IMR-90 (cell line): Measurements from ENCODE around the gene NELL1. TPM values are rescaled to one million over a fixed set of nuclear protein-coding genes. Genes with fewer than 3 reads are reported as not detected.

Source experiments
- ATAC-seq: fragments of 200-7000 bp; cut with Tn5 transposase; 2 replicates; pipeline ENCODE4 v1.9.1; 2020; ENCODE audit warnings: low read depth, mild to moderate bottlenecking, moderate library complexity
- BruUV-seq: library from RNA; stranded (reverse); fragments of 400-500 nt; replicated peaks from 2 replicates; lab custom pipeline; 2021; lab: Mats Ljungman, UMichigan
- CTCF ChIA-PET: fragments of 300-600 bp; formaldehyde crosslinking; extraction: SDS; loops from one replicate; lab custom pipeline; 2021; ENCODE audit warnings: antibody characterized with exemption; lab: Yijun Ruan, JAX
- POLR2A ChIA-PET: fragments of 300-600 bp; sonication (Branson Sonifier 250); formaldehyde crosslinking; loops from one replicate; lab custom pipeline; 2022; ENCODE audit warnings: antibody characterized with exemption; ENCODE audit not compliant: unreplicated experiment; lab: Charles Lee
- DNase-seq: peaks from one replicate; pipeline ENCODE4 v3.0.0; 2013
- H2AFZ ChIP-seq: replicated peaks from 2 replicates; pipeline ENCODE3; 2013; ENCODE audit warnings: low read length, mild to moderate bottlenecking; ENCODE audit not compliant: poor library complexity
- H2AK5ac ChIP-seq: 2 replicates; pipeline ENCODE4 v1.6.1; 2013; ENCODE audit warnings: low read depth, low read length, inconsistent platforms
- H2AK9ac ChIP-seq: replicated peaks from 2 replicates; pipeline ENCODE3; 2013; ENCODE audit warnings: mild to moderate bottlenecking, low read depth, low read length, moderate library complexity; ENCODE audit not compliant: poor library complexity
- H2BK120ac ChIP-seq: 2 replicates; pipeline ENCODE4 v1.6.1; 2013; ENCODE audit warnings: low read depth, low read length, inconsistent platforms
- H2BK15ac ChIP-seq: 3 replicates; pipeline ENCODE4 v1.6.1; 2013; ENCODE audit warnings: low read depth, low read length, inconsistent platforms
- H2BK20ac ChIP-seq: 2 replicates; pipeline ENCODE4 v1.6.1; 2013; ENCODE audit warnings: low read depth, mild to moderate bottlenecking, inconsistent platforms, low read length, moderate library complexity
- H2BK5ac ChIP-seq: 2 replicates; pipeline ENCODE4 v1.6.1; 2013; ENCODE audit warnings: mild to moderate bottlenecking, low read depth, low read length, inconsistent platforms; ENCODE audit not compliant: poor library complexity, severe bottlenecking
- H3K14ac ChIP-seq: replicated peaks from 2 replicates; pipeline ENCODE4 v1.6.1; 2013; ENCODE audit warnings: low read depth, low read length, inconsistent platforms
- H3K18ac ChIP-seq: 2 replicates; pipeline ENCODE4 v1.6.1; 2013; ENCODE audit warnings: low read depth, low read length, control low read depth
- H3K23ac ChIP-seq: 2 replicates; pipeline ENCODE4 v1.6.1; 2013; ENCODE audit warnings: low read depth, low read length, inconsistent platforms
- H3K27ac ChIP-seq: 2 replicates; pipeline ENCODE4 v1.5.1; 2013; ENCODE audit warnings: mild to moderate bottlenecking, control low read depth, low read length; ENCODE audit not compliant: insufficient read depth
- H3K27me3 ChIP-seq: 2 replicates; pipeline ENCODE4 v1.6.1; 2013; ENCODE audit warnings: low read length; ENCODE audit not compliant: control insufficient read depth, insufficient read depth
- H3K36me3 ChIP-seq: 2 replicates; pipeline ENCODE4 v1.6.1; 2013; ENCODE audit warnings: low read length, mixed read lengths; ENCODE audit not compliant: control insufficient read depth, insufficient read depth
- H3K4ac ChIP-seq: 2 replicates; pipeline ENCODE4 v1.6.1; 2013; ENCODE audit warnings: low read depth, low read length, inconsistent platforms
- H3K4me1 ChIP-seq: 2 replicates; pipeline ENCODE4 v1.6.1; 2013; ENCODE audit warnings: low read length, mixed read lengths; ENCODE audit not compliant: control insufficient read depth, insufficient read depth
- H3K4me2 ChIP-seq: 2 replicates; pipeline ENCODE4 v1.6.1; 2013; ENCODE audit warnings: low read depth, mild to moderate bottlenecking, control low read depth, low read length, moderate library complexity
- H3K4me3 ChIP-seq: 2 replicates; pipeline ENCODE4 v1.5.1; 2013; ENCODE audit warnings: low read depth, mild to moderate bottlenecking, control low read depth, low read length, moderate library complexity; ENCODE audit not compliant: insufficient read depth
- H3K56ac ChIP-seq: 2 replicates; pipeline ENCODE4 v1.6.1; 2013; ENCODE audit warnings: low read length, inconsistent platforms; ENCODE audit not compliant: insufficient read depth; ENCODE audit errors: extremely low read depth
- H3K79me1 ChIP-seq, 2 experiments: 2 replicates each; pipeline ENCODE4 v1.6.1; 2013; ENCODE audit warnings: low read length in 2 of 2, inconsistent platforms in 1 of 2, low read depth in 1 of 2
- H3K9ac ChIP-seq: 2 replicates; pipeline ENCODE4 v1.6.1; 2013; ENCODE audit warnings: low read depth, low read length, control low read depth
- H3K9me1 ChIP-seq: 2 replicates; pipeline ENCODE4 v1.6.1; 2013; ENCODE audit warnings: low read length, inconsistent platforms; ENCODE audit not compliant: insufficient read depth
- H3K9me3 ChIP-seq: 2 replicates; pipeline ENCODE4 v1.6.1; 2013; ENCODE audit warnings: low read length; ENCODE audit not compliant: control insufficient read depth, insufficient read depth
- H4K20me1 ChIP-seq: 2 replicates; pipeline ENCODE4 v1.6.1; 2013; ENCODE audit warnings: low read length, inconsistent platforms; ENCODE audit not compliant: insufficient read depth
- H4K5ac ChIP-seq: 2 replicates; pipeline ENCODE4 v1.6.1; 2013; ENCODE audit warnings: mild to moderate bottlenecking, low read depth, low read length, control low read depth
- H4K8ac ChIP-seq, 2 experiments: 2 replicates each; pipeline ENCODE4 v1.6.1; 2013; ENCODE audit warnings: low read depth in 2 of 2, low read length in 2 of 2, control low read depth in 1 of 2, inconsistent platforms in 1 of 2
- H4K91ac ChIP-seq: 2 replicates; pipeline ENCODE4 v1.6.1; 2013; ENCODE audit warnings: low read depth, low read length, inconsistent platforms; ENCODE audit not compliant: insufficient read depth
- CHD1 ChIP-seq: IDR thresholded peaks from 2 replicates; pipeline ENCODE4 v1.6.1; 2012; ENCODE audit warnings: low read depth, low read length, improper control_type of control experiment
- FOS ChIP-seq: fragments of 150-350 bp; IDR thresholded peaks from 2 replicates; pipeline ENCODE4 v1.6.1; 2016; ENCODE audit warnings: low read depth, low read length
- MAFK ChIP-seq: IDR thresholded peaks from 2 replicates; pipeline ENCODE4 v1.6.1; 2012; ENCODE audit warnings: low read depth, low read length, improper control_type of control experiment
- WGBS, 2 experiments: methylation state at CpG; one replicate each; pipeline versions ENCODE4 v1.1.5 to v1.1.7; 2013; ENCODE audit warnings: missing lambda C conversion rate in 2 of 2; ENCODE audit not compliant: insufficient read length in 1 of 2; ENCODE audit errors: extremely low coverage in 2 of 2; 5-methylcytosine and 5-hydroxymethylcytosine counted together
- dilution Hi-C: fragments of 300-500 bp; cut with HindIII; formaldehyde crosslinking; loops from one replicate; pipeline ENCODE4 v1.14.3; 2018; ENCODE audit warnings: low sequenced_read_pairs; ENCODE audit not compliant: unreplicated experiment
- in situ Hi-C: fragments of 300-500 bp; cut with MboI; formaldehyde crosslinking; loops from 3 replicates; pipeline ENCODE4 v1.14.3; 2019; ENCODE audit warnings: low sequenced_read_pairs, inconsistent platforms, mixed read lengths
- intact Hi-C: fragments of 100-400 bp; cut with micrococcal nuclease; formaldehyde crosslinking; loops from 2 replicates; pipeline ENCODE4 v1.10.0; 2022
- polyA plus RNA-seq, 3 experiments: library from polyadenylated mRNA; depleted of rRNA; stranded (reverse); fragments of >200 nt; gene quantifications; 2 replicates each; pipeline ENCODE4 v1.2.3, GENCODE V29; 2012; ENCODE audit warnings: low replicate concordance in 1 of 3
- total RNA-seq: library from RNA; depleted of rRNA; stranded (reverse); fragments of >200 nt; gene quantifications from 2 replicates; pipeline ENCODE4 v1.2.3, GENCODE V29; 2012

The NELL1 gene
- total and polyA plus RNA-seq, 2 of the 4 experiments (the other 2 are of a cell fraction) = not detected

- Histone ChIP-seq H3K9me1 (no peaks in the 10 kb centered on the region), H3K4me3 (no peak overlapping the region), H4K8ac (no peak overlapping the region), H2BK5ac (no peak overlapping the region), H3K14ac (no peak overlapping the region), H3K9me3 (peaks cover 21% of the 10 kb centered on the region), H4K5ac (no peak overlapping the region), H2AK5ac (no peak overlapping the region), H3K18ac (no peak overlapping the region), H4K91ac (no peak overlapping the region), H3K27me3 (no peaks in the 10 kb centered on the region), H4K20me1 (no peaks in the 10 kb centered on the region), H3K79me1 (no peaks in the 10 kb centered on the region), H2AFZ (no peak overlapping the region), H3K36me3 (no peaks in the 10 kb centered on the region), H3K23ac (no peak overlapping the region), H3K4ac (no peak overlapping the region), H3K4me2 (no peak overlapping the region), H3K4me1 (no peaks in the 10 kb centered on the region), H3K27ac (no peak overlapping the region), H3K9ac (no peak overlapping the region), H2BK120ac (no peak overlapping the region), H3K56ac (no peak overlapping the region), H2BK20ac (no peak overlapping the region), H2AK9ac (no peak overlapping the region), H2BK15ac (no peak overlapping the region)
- dilution Hi-C loops (no loop called here), intact Hi-C loops (no loop called here), in situ Hi-C loops (no loop called here)
- DNase-seq (no peak), ATAC-seq (no peak)
- TF ChIP-seq MAFK = no peak
- no peak for TF ChIP-seq CHD1
- no peak for TF ChIP-seq FOS
- BruUV-seq = no TSS peak
- no CpG with 5 or more reads among the region's 3 CpGs for WGBS, 2 experiments
- ChIA-PET POLR2A (no interaction called here), CTCF (no interaction called here)
Observed at GRCh38 chr11:20931029-20931428, 261.6 kb downstream of the NELL1 start.
